ENCODE data around the gene CCDC194.

CCDC194 gene, protein sequence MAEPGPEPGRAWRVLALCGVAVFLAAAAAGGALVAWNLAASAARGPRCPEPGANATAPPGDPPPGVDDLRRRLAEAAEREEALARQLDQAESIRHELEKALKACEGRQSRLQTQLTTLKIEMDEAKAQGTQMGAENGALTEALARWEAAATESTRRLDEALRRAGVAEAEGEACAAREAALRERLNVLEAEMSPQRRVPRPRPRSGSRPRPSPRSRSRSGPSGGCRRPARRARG

DNA sequence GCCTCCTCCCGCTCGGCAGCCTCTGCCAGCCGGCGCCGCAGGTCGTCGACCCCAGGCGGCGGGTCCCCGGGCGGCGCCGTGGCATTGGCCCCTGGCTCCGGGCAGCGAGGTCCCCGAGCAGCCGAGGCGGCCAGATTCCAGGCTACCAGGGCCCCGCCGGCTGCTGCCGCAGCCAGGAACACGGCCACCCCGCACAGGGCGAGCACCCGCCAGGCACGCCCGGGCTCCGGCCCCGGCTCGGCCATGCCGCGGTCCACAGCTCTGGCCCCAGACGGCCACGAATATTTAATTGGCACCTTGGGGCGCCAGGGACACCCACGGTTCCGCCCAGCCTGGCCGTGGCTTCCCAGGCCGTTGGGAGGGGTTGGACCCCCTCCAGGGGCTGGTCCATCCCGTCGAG, at the start of gene CCDC194:
CCDC194 (minus strand) TSS at position 283 of the 400 bp plus-strand sequence; CDS start at position 245, 38 bp downstream.
- TF ChIP-seq, protein P1, sequence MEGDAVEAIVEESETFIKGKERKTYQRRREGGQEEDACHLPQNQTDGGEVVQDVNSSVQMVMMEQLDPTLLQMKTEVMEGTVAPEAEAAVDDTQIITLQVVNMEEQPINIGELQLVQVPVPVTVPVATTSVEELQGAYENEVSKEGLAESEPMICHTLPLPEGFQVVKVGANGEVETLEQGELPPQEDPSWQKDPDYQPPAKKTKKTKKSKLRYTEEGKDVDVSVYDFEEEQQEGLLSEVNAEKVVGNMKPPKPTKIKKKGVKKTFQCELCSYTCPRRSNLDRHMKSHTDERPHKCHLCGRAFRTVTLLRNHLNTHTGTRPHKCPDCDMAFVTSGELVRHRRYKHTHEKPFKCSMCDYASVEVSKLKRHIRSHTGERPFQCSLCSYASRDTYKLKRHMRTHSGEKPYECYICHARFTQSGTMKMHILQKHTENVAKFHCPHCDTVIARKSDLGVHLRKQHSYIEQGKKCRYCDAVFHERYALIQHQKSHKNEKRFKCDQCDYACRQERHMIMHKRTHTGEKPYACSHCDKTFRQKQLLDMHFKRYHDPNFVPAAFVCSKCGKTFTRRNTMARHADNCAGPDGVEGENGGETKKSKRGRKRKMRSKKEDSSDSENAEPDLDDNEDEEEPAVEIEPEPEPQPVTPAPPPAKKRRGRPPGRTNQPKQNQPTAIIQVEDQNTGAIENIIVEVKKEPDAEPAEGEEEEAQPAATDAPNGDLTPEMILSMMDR (IDR thresholded peaks at IDR 0.05; ENCODE audit: low read depth, low read length), result no peak
- DNase-seq (ENCODE audit: low read depth, low spot score), result no peak
- H3K4me3 ChIP-seq (ENCODE audit: low read depth, low read length), result no peak within 1 kb of the TSS
- in situ Hi-C loops (cut with HindIII; ENCODE audit: low sequenced_read_pairs), result no loop called here

DNA sequence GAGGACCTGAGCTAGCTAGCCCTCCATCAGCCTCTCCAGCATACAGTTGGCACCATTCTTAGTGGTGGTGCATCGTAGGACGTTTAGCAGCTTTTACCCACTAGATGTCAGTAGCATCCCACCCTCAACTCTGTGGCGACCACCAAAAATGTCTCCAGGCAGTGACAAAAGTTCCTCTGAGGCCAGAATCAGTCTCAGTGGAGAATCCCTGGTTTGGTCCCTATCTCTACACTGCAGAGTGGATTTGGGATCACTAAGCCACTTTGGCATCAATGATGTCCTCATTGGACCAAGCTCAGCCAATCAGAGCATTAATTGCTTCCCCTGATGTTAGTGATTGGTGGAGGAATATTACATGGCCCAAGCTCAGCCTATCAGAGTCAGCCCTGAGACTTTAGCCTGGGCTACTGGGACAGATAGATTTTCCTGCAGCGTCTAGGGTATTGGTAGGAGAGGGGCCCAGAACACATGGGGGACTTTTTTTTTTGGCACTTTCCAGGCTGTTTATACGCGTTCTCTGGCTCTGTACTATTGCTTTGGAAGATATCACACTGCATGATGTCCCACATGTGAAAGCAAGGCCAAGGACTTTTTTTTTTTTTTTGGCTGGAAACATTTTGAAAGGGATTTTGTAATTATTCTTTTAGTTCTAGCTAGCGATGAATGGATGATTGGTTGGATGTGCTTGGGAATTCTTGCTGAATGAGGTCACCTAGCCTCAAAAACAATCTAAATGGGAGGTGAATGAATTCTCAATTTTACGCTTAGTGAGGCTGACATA, 47.4 kb upstream of the CCDC194 start:
- peak; percentile 57 for DNase-seq (ENCODE audit: low read depth, low spot score)
- in situ Hi-C loops (cut with HindIII; ENCODE audit: low sequenced_read_pairs), result no loop called here

DNA sequence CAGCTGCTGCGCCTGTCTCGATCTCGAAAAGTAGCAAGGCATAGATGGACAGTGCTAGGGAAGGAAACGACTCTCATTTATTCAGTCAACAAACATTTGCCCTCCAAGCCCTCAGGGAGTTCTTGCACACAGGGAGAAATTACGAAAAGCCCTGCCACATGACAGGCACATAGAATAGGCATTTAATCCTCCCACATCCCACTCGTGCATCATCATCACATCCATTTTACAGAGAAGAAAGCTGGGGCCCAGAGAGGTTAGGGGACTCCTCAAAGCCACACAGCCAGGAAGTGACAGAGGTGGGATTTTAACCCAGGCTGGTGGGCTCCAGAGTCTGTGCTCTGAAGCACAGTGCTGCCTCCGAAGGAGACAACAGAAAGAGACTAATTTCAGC, 42.9 kb upstream of the CCDC194 start:
- DNase-seq (ENCODE audit: low read depth, low spot score), result no peak
- TF ChIP-seq, protein P1 (IDR thresholded peaks at IDR 0.05; ENCODE audit: low read depth, low read length), result no peak
- in situ Hi-C loops (cut with HindIII; ENCODE audit: low sequenced_read_pairs), result no loop called here
- no peak overlapping the region for H3K4me3 ChIP-seq (ENCODE audit: low read depth, low read length)

More for the DNA sequence above, 47.4 kb upstream of the CCDC194 start:
- no peak overlapping the region for H3K4me3 ChIP-seq (ENCODE audit: low read depth, low read length)
- TF ChIP-seq, protein P1 (IDR thresholded peaks at IDR 0.05; ENCODE audit: low read depth, low read length), result peak; percentile 48

DNA sequence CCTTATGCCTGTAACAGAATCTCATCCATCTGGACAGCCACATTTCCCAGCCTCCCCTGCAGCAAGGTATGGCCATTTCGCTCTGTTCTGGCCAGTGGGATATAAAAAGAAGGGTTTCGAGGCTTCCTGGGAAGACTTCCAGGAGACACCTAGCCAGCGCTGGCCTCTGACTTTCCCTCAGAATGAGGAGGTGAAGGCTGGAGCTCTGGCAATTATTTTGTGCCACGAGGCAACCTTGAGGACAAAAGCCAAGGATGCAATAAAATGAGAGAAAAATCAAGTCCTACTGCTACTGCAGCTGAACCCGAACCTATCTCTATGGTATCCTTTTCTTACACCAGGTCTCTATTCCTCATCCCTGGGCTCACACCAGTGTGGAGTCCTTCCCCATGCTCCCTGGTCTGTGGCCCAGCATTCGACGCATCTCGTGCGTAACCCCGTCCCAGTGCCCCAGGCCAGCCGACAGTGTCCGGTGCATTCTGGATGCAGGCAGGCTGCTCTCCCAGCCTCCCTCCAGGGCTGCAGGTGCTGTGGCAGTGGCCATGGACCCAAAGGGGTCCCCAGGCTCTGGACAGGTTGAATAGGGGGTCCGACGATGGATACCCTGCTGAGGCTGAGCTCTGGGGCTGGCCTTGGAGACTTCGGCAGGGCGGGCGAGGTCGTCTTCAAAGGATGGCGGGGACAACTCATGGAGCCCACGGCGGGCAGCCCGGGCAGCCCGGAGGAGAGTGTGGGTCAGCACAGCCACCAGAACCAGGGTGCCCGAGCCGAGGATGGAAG, 42.3 kb upstream of the CCDC194 start:
- in situ Hi-C loops (cut with HindIII; ENCODE audit: low sequenced_read_pairs), result no loop called here
- TF ChIP-seq, protein P1 (IDR thresholded peaks at IDR 0.05; ENCODE audit: low read depth, low read length), result no peak
- no peak for DNase-seq (ENCODE audit: low read depth, low spot score)
- H3K4me3 ChIP-seq (ENCODE audit: low read depth, low read length), result no peak overlapping the region

DNA sequence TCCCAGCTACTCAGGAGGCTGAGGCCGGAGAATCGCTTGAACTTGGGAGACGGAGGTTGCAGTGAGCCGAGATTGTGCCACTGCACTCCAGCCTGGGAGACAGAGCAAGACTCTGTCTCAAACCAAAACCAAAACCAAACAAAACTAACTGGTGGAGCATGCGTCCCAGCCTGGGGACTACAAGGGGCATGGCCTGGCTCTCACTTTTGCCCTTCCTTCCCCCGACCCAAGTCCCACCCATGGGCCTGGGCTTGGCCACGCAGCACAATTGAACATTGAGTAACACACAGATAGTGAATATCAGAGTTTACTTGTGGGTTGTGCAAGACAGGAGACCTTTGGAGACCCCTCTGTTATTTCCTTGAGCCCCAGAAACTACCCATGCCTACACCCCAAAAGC, 41.2 kb upstream of the CCDC194 start:
- in situ Hi-C loops (cut with HindIII; ENCODE audit: low sequenced_read_pairs), result no loop called here
- DNase-seq (ENCODE audit: low read depth, low spot score), result no peak
- TF ChIP-seq, protein P1 (IDR thresholded peaks at IDR 0.05; ENCODE audit: low read depth, low read length), result no peak
- no peak overlapping the region for H3K4me3 ChIP-seq (ENCODE audit: low read depth, low read length)

DNA sequence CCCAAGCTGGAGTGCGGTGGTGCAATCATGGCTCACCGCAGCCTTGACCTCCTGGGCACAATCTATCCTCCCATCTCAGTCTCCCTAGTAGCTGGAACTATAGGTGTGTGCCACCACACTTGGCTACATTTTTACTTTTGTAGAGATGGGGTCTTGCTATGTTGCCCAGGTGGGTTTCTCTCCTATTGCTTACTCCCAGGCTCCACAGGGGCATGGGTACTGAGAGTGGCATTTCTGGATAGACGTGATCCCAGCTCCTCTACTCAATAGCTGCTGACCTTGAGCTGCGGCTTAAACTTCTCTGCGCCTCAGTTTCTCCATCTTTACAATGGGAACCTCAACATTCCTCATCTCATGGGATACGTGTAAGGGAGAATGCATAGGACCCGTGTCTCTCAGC, 37.4 kb upstream of the CCDC194 start:
- H3K4me3 ChIP-seq (ENCODE audit: low read depth, low read length), result no peak overlapping the region
- in situ Hi-C loops (cut with HindIII; ENCODE audit: low sequenced_read_pairs), result no loop called here
- TF ChIP-seq, protein P1 (IDR thresholded peaks at IDR 0.05; ENCODE audit: low read depth, low read length), result no peak
- DNase-seq (ENCODE audit: low read depth, low spot score), result no peak
